ENCODE measurements around the gene CALCOCO2.

Gene CALCOCO2

DNA sequence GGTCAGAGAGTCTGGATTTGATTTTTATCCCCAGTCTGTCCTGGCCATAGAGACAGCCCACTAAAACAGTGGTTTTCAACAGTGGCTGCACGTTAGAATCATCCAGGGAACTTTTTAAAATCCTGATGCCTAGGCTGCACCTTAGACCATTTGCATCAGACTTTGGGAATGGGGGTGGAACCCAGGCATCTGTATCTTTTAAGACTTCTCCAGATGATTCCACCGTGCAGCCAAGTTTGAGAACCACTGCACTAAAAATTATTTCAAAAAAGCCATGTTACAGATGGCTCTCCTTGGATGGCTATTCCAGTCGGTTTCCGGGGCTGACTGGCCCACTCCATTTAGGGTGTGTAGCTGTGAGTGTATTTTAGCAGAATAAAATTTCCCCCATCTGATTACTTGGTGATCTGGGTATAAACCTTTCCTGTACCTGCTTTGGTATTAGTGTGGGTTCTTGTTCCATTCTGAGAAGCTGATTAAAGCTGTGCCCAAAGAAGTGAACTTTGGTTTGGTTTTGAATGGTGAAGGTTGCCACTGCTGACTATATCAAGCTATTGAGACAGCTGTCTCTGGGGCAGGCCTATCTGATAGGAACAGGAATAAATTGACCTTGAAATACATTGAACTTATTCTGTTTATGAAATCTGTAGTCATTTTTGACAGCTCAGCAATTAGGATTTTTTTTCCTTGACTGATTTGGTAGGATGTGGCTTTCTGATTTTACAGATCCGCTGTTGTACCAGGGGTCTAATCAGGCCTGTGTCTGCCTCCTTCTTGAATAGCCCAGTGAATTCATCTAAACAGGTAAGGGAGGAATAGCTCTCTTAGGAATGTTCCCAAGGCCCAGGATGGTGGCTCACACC is 63.0 kb downstream of the CALCOCO2 start:
- TF ChIP-seq EZH2 (IDR thresholded peaks at IDR 0.05; ENCODE audit: borderline replicate concordance, low read length) = no peak
- TF ChIP-seq, protein P1, sequence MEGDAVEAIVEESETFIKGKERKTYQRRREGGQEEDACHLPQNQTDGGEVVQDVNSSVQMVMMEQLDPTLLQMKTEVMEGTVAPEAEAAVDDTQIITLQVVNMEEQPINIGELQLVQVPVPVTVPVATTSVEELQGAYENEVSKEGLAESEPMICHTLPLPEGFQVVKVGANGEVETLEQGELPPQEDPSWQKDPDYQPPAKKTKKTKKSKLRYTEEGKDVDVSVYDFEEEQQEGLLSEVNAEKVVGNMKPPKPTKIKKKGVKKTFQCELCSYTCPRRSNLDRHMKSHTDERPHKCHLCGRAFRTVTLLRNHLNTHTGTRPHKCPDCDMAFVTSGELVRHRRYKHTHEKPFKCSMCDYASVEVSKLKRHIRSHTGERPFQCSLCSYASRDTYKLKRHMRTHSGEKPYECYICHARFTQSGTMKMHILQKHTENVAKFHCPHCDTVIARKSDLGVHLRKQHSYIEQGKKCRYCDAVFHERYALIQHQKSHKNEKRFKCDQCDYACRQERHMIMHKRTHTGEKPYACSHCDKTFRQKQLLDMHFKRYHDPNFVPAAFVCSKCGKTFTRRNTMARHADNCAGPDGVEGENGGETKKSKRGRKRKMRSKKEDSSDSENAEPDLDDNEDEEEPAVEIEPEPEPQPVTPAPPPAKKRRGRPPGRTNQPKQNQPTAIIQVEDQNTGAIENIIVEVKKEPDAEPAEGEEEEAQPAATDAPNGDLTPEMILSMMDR (IDR thresholded peaks at IDR 0.05; ENCODE audit: low read length) = no peak
- Histone ChIP-seq H2AFZ (ENCODE audit: low read length) (no peak overlapping the region), H3K27ac (ENCODE audit: low read depth, low read length, poor library complexity, severe bottlenecking) (peak overlapping the region; percentile 6)

GRCh38 chr17:48894886-48895285 is 64.1 kb downstream of the CALCOCO2 start:
- Histone ChIP-seq H3K79me2 (ENCODE audit: insufficient read depth, low read length) (no peaks in the 10 kb centered on the region), H3K27ac (ENCODE audit: low read depth, low read length, poor library complexity, severe bottlenecking) (no peak overlapping the region), H3K9ac (ENCODE audit: low read length) (no peak overlapping the region), H2AFZ (ENCODE audit: low read length) (no peak overlapping the region), H3K4me3 (ENCODE audit: low read depth, low read length, poor library complexity, severe bottlenecking) (no peak overlapping the region), H3K4me1 (ENCODE audit: insufficient read depth, low read length, severe bottlenecking) (peaks cover 17% of the 10 kb centered on the region), H3K9me3 (ENCODE audit: low read length) (no peaks in the 10 kb centered on the region), H3K27me3 (ENCODE audit: insufficient read depth, low read length) (no peaks in the 10 kb centered on the region), H3F3A (ENCODE audit: insufficient read depth, low read length) (no peaks in the 10 kb centered on the region), H3K36me3 (ENCODE audit: insufficient read depth, low read length) (peaks cover 42% of the 10 kb centered on the region), H4K20me1 (ENCODE audit: insufficient read depth, low read length) (no peaks in the 10 kb centered on the region), H3K4me2 (ENCODE audit: low read length) (no peak overlapping the region), H3K9me2 (ENCODE audit: low read depth, low read length) (no peaks in the 10 kb centered on the region)
- no peak for TF ChIP-seq EZH2 (IDR thresholded peaks at IDR 0.05; ENCODE audit: borderline replicate concordance, low read length)
- TF ChIP-seq, protein P1 (IDR thresholded peaks at IDR 0.05; ENCODE audit: low read length) = no peak

More for the DNA sequence above, 63.0 kb downstream of the CALCOCO2 start:
- H3K27me3 ChIP-seq (ENCODE audit: insufficient read depth, low read length) = no peaks in the 10 kb centered on the region
- H3K9ac ChIP-seq (ENCODE audit: low read length) = peak overlapping the region; percentile 82
- H3K36me3 ChIP-seq (ENCODE audit: insufficient read depth, low read length) = peaks cover 42% of the 10 kb centered on the region
- H4K20me1 ChIP-seq (ENCODE audit: insufficient read depth, low read length) = no peaks in the 10 kb centered on the region
- H3K9me3 ChIP-seq (ENCODE audit: low read length) = no peaks in the 10 kb centered on the region
- no peaks in the 10 kb centered on the region for H3F3A ChIP-seq (ENCODE audit: insufficient read depth, low read length)
- peak overlapping the region; percentile 88 for H3K4me3 ChIP-seq (ENCODE audit: low read depth, low read length, poor library complexity, severe bottlenecking)
- H3K4me1 ChIP-seq (ENCODE audit: insufficient read depth, low read length, severe bottlenecking) = peaks cover 17% of the 10 kb centered on the region
- H3K4me2 ChIP-seq (ENCODE audit: low read length) = peak overlapping the region; percentile 76
- no peaks in the 10 kb centered on the region for H3K9me2 ChIP-seq (ENCODE audit: low read depth, low read length)
- H3K79me2 ChIP-seq (ENCODE audit: insufficient read depth, low read length) = no peaks in the 10 kb centered on the region

DNA sequence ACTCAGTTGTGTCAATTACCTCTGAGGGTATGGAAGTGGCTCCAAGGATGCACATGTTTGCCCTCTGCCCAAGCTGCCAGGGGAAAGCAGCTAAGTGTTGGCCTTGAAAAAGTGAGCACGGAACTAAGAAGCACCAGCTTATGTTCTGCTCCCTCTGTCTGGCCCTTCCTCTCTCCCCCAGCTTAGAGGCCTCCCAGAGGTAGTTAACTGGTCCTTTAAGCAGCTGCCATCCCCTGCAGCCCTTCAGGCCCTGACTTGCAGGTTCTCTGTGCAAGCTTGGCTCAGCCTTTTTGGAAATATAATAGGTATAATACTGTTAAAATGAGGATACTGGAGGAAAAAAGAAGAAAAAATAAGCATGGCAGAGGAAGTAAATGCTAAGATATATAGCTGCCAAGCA is 70.4 kb downstream of the CALCOCO2 start:
- no peaks in the 10 kb centered on the region for H3K27me3 ChIP-seq (ENCODE audit: insufficient read depth, low read length)
- no peaks in the 10 kb centered on the region for H3K9me3 ChIP-seq (ENCODE audit: low read length)
- TF ChIP-seq, protein P1 (IDR thresholded peaks at IDR 0.05; ENCODE audit: low read length) = no peak
- no peak for TF ChIP-seq EZH2 (IDR thresholded peaks at IDR 0.05; ENCODE audit: borderline replicate concordance, low read length)
- H4K20me1 ChIP-seq (ENCODE audit: insufficient read depth, low read length) = no peaks in the 10 kb centered on the region
- H3K4me1 ChIP-seq (ENCODE audit: insufficient read depth, low read length, severe bottlenecking) = no peaks in the 10 kb centered on the region
- H3F3A ChIP-seq (ENCODE audit: insufficient read depth, low read length) = no peaks in the 10 kb centered on the region
- H3K9ac ChIP-seq (ENCODE audit: low read length) = no peak overlapping the region
- peaks cover 20% of the 10 kb centered on the region; the same call in 1 of the 2 replicates for H3K36me3 ChIP-seq (ENCODE audit: insufficient read depth, low read length)
- no peak overlapping the region for H3K4me3 ChIP-seq (ENCODE audit: low read depth, low read length, poor library complexity, severe bottlenecking)
- no peaks in the 10 kb centered on the region for H3K9me2 ChIP-seq (ENCODE audit: low read depth, low read length)
- H3K4me2 ChIP-seq (ENCODE audit: low read length) = no peak overlapping the region
- no peak overlapping the region for H2AFZ ChIP-seq (ENCODE audit: low read length)
- no peak overlapping the region for H3K27ac ChIP-seq (ENCODE audit: low read depth, low read length, poor library complexity, severe bottlenecking)
- H3K79me2 ChIP-seq (ENCODE audit: insufficient read depth, low read length) = no peaks in the 10 kb centered on the region
